GM19043 (cell line): ENCODE data around the gene ARMH2.
"Not testable (repeated sequence)": the region's sequence is repeated elsewhere in the genome, so short reads cannot be mapped to it uniquely, and the experiment has no call there.

ENCODE experiments used
- ATAC-seq: cut with Tn5 transposase; IDR thresholded peaks from one replicate; pipeline ENCODE4 v1.9.1; 2021; ENCODE audit warnings: low read depth; ENCODE audit not compliant: unreplicated experiment

Gene ARMH2

GRCh38 chr6:24766680-24767462 lies 31.8 kb downstream of the ARMH2 start:
- no peak for ATAC-seq

GRCh38 chr6:24765968-24766367 lies 32.7 kb downstream of the ARMH2 start:
- not testable (repeated sequence) for ATAC-seq

GRCh38 chr6:24764833-24765828 lies 33.6 kb downstream of the ARMH2 start:
- ATAC-seq: not testable (repeated sequence)

GRCh38 chr6:24763578-24763977 lies 35.1 kb downstream of the ARMH2 start:
- ATAC-seq: no peak

GRCh38 chr6:24761851-24762250 lies 36.9 kb downstream of the ARMH2 start:
- ATAC-seq: no peak

GRCh38 chr6:24761193-24761835 lies 37.4 kb downstream of the ARMH2 start:
- no peak for ATAC-seq

GRCh38 chr6:24760210-24760609 lies 38.5 kb downstream of the ARMH2 start:
- no peak for ATAC-seq

- ATAC-seq: no peak
Observed at GRCh38 chr6:24759718-24760117, 39.0 kb downstream of the ARMH2 start.

- ATAC-seq: no peak
Observed at GRCh38 chr6:24757611-24758010, 41.1 kb downstream of the ARMH2 start.

- ATAC-seq: no peak
Observed at GRCh38 chr6:24755279-24755678, 43.4 kb downstream of the ARMH2 start.

GRCh38 chr6:24754378-24754777 lies 44.3 kb downstream of the ARMH2 start:
- not testable (repeated sequence) for ATAC-seq

- ATAC-seq: no peak
Observed at GRCh38 chr6:24753545-24753944, 45.2 kb downstream of the ARMH2 start.

GRCh38 chr6:24752917-24753492 lies 45.7 kb downstream of the ARMH2 start:
- no peak for ATAC-seq

GRCh38 chr6:24752503-24752902 lies 46.2 kb downstream of the ARMH2 start:
- no peak for ATAC-seq

GRCh38 chr6:24750878-24751277 lies 47.8 kb downstream of the ARMH2 start:
- not testable (repeated sequence) for ATAC-seq

- no peak for ATAC-seq
Observed at GRCh38 chr6:24749297-24749696, 49.4 kb downstream of the ARMH2 start.
